Stimulated activated CD8-positive, alpha-beta memory T cell treated with anti-CD3 and anti-CD28 coated beads, Interleukin-15, amount 100 ng/mL, for 24 hours (primary cell): ENCODE results near the gene BCL11B.
"Not testable (repeated sequence)": the region's sequence is repeated elsewhere in the genome, so short reads cannot be mapped to it uniquely, and the experiment has no call there.

Source experiments
- DNase-seq: peaks from one replicate; pipeline ENCODE4 v3.0.0-alpha.2; 2020; ENCODE audit warnings: low read depth

Gene BCL11B

DNA sequence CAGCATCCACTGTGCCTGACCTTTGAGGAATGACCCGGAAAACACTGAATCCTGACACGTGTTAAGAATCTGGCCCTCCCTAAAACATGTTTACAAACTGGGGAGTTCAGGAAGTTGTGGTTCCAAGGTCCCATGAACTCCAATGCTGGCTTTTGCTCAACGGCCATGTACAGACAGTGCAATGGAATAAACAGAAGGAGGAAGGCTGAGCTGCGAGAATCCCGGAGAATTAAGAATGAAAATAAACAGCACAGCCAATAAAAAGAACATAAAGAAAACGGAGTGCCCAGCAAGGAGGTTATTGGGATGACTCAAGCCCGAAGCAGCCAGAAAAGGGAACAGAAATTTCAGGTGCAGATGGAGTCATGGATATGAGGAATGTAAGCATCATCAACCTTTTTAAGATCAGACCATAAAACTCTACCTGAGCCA is 32.3 kb downstream of the BCL11B start:
- no peak for DNase-seq

DNA sequence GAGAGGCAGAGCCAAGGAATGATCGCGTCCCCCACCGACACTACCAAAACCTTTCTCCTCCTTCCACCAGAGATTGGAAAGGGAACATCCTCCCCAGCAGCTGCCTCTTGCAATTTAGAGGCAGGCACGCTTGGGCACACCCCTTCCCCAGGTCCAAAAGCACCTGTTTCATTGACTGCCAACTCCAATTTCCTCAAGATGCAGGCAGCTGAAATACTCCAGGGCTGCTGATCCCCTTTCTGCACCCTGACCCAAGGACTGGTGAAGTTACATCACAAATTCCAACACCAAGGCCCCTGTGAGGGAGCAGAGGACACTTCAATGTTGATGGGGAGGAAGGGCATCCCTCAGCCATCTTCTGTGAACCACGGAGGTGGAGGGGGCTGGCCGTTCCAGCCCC is 33.8 kb downstream of the BCL11B start:
- no peak for DNase-seq

DNA sequence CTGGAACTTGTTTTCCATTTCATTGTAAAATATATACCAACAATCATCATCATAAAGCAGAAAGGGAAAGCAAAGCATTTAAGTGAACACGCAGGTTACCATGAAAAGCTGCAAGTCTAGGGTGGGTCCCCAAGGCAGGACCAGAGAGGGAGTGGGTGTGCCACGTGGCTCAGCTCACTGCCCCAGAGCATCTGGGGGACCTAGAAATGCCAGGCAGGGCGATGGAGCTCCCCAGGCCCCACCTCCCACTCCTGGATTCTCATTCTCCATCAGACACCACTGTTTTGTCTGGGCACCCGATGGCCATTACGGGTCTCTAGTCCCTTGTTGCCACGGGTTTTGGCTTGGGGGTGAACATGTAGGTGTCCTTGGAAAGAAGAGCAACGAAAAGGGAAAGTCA is 34.7 kb downstream of the BCL11B start:
- DNase-seq: no peak

DNA sequence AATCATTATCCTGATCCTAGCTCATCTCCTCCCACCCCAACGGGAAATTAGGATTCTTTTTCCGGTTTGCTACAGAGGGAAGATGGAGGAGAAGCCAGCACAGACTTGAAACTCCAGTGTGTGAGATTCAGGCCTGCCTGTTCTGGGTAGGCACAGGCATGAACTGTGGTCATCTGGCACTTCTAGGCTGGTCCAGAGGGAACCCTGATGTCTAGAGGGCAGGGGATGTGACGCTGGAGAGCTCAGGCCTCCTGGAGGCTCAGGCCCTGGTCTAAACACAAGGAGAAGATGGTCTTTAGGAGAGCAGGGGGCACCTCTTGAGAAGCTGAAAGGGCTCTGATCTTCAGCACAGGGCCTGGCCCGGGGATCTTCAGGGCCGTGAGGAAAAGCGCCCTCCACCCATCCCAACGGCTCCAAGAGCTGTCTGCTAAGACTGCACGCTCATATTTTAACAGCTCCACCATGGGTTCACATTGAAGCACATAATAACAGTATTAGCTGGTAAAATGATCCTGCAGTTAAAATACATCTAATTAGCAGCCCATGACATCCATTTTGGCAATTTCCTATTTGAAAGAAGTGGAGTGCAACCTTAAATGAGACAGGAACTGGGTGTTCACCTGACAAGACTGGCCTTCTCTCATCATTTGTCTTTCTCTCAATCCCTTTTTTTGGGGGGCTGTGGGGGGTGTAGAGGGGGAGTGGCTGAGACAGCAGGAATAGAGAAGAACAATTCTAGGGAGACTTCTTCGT is 35.4 kb downstream of the BCL11B start:
- DNase-seq: no peak

DNA sequence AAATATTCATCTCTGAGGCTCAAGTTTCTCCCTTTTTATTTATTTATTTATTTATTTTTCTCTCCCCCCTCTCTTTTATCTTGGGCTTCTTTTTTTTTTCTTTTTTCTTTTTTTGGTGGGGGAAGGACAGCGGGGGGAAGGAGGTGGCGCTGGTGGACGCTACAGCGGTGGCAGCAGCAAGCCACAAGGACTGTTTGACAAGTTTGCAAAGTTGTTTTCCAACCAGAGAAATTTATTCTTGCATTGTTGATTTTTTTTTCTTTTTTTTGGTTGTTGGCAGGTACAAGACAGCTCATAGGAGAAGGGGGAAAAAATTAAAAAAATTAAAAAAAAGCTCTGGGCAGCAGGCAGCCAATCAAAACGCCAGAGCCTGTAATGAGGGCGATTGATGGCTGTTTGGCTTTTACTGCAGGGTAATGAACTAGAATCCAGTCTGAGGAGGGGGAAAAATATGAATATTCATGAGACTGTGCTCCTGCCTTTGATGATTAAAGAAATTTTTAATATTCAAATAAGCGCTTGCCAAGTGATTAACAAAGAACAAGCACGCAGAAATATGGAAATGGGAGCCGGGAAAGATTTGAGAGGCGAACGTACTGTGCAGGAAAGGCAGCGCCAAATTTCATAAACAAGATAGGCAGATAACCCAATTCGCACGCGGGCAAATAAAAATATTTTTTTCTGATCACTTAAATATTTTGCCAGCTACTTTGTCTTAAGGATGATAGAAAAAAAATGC is 36.2 kb downstream of the BCL11B start:
- no peak for DNase-seq

DNA sequence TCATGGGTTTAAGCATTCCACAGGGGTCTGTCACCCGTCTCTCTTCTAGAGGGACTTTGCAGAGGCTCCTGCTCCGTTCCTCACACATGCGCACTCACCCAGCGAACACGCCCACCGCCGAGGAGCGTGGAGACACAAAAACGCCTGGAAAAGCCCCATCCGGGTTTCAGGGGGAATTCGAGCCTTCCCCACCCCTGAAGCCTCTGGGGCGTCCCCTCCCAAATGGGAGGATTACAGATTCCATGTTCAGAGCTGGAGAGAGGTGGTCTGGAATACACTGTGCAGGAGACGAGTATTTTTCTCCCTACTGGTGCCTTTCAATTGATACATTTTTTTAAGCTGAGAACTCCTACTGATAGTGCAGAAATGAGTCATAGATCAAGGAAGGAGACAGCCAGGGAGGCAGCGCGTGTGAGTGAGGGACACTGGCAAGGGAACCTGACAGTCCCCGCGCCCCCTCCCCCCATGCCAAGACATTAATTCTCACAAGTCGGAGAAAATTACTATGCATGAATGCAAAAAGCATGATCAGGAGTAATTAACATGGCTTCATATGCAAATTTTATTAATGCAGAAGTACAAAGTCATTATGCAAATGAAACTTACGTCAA is 36.9 kb downstream of the BCL11B start:
- DNase-seq: no peak

DNA sequence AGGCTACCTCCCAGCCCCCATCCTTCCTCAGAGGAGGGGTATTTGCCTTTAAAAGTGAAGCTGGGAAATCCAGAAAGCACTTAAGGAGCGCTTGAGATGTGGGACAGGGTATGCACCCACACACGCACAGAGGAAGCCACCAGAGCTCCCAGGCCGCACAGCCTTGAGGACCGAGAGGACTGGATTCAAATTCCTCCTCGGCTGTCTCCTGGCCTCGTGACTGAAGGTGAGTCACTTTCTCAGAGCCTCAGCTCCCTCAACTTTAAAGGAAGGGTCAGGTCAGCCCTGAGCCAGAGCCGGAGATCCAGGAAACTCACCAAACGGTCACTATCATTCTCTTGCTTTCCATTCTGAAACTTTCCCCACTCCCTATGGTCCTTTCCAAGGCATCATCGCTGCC is 37.6 kb downstream of the BCL11B start:
- no peak for DNase-seq

DNA sequence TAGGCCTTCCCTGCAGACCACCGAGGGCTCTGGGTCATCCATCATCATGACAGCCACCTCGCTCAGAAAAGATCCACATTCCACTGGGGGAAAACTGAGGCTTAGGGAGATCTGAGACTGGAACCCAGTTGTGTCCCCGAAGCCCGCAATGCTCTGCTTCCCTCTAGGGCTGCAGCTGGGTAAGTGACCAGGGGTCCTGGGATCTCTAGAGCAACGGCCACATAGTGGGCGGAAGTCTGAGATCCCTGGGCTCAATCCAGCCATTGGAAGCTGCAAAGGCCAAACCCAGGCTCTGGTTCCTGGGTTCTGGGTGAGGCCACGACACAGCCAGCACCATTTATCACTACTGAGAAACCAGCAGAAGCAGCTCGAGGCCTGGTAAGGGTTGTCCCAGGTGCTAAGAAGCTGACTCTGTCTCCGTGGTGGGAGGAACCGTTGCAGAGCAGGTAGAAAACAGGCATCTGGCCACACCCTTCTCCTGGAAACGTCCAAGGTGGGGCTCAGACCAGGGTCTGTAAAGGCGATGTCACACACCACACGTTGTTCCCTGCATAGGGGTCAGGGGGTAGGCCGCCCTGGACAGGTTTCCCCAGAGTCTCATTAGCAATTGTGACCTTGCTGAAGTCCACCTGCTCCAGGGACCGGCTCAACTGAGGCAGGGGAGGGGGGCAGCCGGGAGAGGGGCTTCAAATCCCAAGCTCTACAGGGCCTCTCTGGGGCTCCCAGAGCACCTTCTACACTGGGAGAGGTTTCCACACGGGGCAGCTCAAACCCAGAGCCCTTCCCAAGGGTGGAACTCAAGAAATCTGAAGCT is 38.6 kb downstream of the BCL11B start:
- no peak for DNase-seq

DNA sequence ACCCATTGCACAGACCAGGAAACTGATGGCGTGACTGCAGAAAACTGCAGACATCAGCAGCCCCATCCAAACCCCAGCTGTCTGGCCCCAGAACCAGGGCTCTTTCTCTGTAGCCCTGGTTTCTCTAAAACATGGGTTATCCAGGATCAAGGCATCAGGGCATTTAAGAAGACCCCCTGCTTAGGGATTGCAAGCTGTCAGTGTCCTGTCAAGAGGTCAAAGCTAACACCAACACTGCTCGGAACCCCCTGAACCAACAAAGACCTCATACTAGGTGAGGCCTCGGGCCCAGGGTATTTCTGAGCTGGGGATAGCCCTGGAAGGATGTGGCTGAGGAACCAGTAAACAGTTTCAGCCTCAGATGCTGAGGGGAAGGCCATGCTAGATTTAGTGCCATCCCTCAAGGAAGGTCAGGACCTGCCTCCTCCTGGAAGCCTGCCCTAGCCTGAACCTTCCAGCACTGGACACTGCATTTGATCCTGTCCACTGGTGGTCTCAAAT is 39.2 kb downstream of the BCL11B start:
- DNase-seq: no peak

DNA sequence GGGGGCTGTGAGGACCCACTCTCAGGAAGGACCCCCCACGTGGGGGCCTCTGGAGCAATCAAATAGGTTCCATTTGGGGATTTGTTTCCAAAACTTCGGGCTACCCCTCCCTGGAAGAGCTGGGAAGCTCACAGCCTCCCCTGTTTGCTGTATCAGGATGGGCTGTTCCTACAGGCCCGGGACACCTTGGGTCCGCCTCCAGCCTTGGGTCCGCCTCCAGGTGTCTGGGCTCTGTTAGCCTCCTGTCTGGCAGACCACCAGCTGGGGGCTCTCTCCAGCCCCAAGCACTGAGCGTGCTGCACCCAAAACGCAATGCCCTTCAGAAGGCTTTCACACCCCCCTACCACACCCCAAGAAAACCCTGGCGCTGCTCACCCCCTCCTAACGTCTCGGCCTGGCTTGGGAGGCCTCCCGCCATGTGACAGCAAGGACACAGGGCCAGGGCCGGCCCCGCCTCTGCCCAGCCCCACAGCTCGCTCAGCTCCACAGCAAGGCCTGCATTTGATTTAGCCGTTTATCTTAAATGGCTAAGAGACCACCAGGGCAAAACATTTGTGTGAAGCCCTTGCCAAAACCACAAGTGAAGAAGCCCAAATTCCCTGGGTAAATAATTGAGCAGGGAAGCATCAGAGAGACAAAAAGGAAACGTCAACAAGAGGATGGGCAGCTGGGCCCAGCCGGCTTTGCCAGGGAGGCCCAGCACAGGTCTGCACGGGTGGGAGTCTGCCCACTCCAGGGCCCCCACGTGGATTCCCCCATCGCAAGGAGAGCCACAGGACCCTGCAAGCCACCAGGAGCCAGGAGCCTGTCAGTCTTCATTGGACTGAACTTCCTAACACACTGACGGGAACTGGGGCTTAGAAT is 39.9 kb downstream of the BCL11B start:
- no peak for DNase-seq

DNA sequence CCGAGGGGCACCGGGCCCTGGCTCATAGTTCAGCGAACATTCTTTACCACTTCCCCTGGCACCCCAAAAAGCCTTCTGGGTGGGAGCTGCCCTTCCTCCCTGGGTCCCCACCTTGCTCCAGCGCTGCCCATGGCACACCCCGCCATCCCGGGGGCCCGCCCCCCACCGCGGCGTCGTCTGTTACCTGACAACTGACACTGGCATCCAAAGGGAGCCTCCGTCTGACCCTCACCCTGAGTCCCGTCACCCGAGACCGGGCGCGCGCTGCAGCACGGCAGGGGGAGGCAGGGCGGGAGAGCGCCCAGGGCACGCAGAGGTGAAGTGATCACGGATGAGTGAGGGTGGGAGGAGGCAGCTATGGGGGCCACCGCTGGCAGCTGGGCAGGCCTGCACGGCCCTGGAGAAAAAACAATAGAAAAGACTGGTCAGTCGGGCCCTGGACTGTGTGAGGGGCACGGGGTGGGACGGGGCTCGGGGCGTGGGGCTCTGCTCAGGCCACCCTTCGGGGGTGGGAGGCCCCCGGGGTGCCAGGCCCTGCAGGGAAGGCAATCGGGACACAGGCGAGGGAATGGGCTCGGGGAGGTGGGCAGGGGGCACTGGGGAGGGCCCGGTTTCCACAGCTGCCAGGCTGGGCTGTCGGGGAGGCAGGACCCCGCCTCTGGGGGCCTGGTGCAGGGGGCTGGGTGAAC is 40.7 kb downstream of the BCL11B start:
- no peak for DNase-seq

DNA sequence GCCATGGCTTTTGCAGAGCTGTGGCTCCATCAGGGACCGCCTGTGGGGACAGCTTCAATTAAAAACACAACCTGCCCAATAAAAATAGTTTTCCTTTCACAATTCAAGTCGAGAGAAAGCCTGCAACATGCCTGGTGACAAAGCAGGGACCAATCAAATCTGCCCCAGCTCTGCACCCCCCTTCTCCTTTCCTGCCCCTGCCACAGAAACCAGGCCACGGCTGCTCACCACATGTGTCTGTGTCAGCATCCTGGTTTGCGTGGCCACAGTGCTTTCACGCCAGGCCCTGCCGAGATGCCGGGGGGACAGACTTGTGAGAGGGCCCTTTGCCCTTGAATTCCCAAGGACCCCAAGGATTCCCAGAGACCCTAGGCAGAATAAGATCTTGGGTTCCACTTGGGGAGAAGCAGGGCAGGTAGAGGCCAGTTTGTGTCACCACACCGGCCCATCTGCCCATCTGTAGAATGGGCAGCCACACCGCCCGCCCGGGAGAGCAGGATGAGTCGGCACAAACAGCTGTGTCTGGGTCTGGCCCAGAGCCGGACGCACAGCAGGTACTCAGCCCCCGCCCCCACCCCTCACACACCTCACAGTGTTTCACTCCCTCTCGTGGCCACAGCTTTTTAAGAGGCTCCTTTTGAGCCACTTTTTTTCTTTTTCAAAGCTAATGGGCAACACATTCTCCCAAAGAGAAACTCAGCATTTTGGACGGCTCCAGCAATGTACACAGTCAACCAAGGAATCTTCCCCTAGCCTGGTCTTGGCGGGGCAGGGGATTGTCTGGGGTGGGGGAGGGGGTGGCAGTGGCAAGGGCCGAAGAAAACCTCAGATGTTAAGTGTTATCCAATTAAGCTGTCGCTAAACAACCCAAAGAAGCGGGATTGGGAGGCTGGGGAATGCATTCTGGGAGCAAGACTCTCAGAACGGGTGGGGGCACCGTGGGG is 41.5 kb downstream of the BCL11B start:
- DNase-seq: no peak

DNA sequence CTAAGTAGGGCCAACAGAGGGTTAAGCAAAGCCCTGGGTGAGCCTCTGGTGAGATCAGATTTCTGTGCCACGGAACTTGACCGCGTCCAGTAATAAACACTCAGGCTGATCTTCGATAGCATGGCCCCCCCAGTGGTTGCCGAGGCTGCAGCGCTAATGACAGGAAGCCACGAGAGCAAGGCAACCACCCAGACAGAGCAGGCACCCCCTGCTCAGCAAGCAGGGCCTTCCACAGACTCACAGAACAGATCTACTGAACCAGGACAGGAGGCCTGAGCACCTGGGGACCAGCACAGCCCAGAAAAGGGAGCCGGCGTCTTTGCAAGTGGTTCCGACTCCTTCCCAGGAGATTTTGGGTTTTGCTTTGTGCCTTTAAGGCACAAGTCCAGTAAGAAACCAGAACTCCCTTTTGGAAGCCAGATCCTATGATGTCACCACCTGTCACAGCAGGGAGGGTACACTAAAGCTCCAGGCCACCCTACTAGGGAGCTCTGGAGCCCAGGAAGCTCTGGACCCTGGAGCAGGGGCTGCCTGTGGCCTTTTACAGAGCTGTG is 42.3 kb downstream of the BCL11B start:
- no peak for DNase-seq

DNA sequence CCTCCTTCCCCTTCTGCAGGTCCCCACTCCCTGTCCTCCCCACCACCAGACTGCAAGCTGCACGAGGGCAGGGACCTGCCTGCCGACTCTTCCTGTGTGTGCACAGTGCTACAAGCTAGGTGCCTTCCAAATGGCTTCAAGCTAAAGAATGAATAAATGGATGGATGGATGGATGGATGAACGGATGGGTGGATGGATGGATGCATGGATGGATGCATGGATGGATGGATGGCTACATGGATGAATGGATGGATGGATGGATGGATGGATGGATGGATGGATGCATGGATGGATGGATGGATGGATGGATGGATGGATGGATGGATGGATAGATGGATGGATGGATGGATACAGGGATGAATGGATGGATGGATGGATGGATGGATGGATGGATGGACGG is 43.2 kb downstream of the BCL11B start:
- not testable (repeated sequence) for DNase-seq

DNA sequence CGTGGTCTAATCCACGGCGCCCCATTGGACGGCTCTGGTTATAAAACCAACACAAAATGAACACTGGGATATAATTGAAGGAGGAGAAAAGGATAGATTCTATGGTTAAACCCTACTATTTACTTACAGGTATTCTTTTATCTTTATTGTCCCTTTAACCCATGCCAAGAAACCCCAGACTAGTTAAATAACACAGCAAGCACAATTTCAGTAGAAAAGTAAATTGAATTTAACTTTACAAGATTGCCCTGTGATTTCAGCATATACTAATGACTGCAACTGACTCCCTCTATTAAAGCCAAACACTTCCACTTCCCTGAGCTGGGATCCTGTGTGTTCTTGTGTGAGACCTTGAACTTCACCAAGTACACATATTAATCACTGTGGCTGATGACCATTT is 45.3 kb downstream of the BCL11B start:
- no peak for DNase-seq

DNA sequence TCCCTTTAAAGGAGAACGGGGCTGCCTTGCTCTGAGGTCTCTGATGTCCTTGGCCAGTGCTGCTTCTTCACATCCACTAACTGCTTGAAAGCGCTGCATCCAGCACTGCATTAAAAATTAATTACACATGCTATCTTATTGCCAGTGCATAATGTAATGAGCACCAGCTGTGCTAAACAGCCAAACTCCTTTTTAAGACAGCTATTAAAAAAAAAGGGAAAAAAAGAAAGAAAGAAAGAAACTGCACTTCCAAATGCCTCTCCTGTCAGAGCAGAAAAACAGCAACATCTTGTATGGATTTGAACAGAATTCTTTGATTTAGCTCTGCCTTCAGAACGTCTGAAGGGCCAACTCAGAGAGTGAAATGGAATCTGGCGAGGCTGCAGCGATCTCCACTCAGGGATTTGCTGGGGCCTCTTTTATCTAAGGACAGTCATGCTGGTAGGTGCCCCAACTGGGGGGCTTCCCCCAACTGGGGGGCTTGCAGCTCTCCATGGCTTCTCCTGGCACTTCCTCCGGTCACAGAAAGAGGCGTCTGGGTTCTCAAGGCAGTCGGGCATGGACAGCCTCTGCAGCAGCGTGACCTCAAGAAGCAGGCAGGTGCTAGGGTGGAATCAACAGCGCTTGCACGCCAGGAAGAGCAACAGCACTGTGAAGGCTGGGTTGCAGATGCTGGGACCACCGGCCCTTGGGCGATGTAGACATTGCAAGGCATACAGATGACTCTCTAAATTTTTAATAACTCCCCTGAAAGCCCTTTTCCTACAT is 46.4 kb downstream of the BCL11B start:
- DNase-seq: no peak

DNA sequence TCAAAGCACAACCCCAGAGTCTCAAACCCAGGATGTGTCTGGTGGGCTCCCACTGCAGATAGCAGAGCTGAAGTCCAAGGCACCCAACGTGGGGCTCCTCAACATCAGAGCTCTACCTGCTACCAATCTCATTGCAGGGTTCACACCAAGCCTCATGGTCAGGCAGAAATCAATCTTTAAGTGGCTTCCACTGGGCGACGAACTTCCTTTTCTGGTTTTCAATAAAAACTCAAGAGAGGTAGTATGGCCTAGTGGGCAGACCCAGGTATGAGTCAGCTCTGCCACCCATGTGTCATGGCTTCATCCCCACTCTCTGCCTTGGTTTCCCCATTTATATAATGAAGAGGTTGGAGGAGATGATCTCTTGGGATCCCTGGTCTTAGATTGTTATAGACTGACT is 47.0 kb downstream of the BCL11B start:
- no peak for DNase-seq
